HFF-Myc (cell line): ENCODE data around the gene XPNPEP3.
A peak's percentile ranks its signal among the peaks of the same experiment; 100 is the strongest.

Source experiments
- DNase-seq: peaks from one replicate; pipeline ENCODE4 v3.0.0-alpha.2; 2011; ENCODE audit warnings: low read depth; ENCODE audit errors: extremely low read depth
- H3K4me3 ChIP-seq: replicated peaks from 2 replicates; pipeline ENCODE4 v1.5.1; 2011; ENCODE audit warnings: low read depth, mild to moderate bottlenecking, control low read depth, low read length
- TF ChIP-seq, protein P1 (sequence below): IDR thresholded peaks from 2 replicates; pipeline ENCODE4 v1.5.1; 2012; ENCODE audit warnings: mild to moderate bottlenecking, low read depth, low read length, control low read depth; ENCODE audit errors: missing control alignments

XPNPEP3 gene

DNA sequence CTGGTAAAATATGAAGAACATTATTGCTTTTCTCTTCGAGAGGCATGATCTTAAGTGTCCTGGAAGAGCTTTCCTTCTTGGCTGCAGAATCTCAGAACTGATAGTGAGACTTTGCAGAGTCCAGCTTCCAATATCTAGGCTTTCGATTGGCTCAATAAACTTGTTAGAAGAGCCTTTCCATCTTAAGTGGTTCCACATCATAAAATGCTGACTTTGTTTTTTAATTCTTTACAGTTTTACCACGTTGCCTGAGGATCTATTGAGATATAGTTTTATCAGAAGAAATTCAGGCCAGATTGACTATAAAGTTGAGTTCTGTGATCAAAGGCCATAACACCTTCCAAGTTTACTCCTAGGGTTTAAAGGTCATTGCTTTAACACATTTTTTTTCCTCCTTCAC, 20.5 kb downstream of the XPNPEP3 start:
- TF ChIP-seq, protein P1, sequence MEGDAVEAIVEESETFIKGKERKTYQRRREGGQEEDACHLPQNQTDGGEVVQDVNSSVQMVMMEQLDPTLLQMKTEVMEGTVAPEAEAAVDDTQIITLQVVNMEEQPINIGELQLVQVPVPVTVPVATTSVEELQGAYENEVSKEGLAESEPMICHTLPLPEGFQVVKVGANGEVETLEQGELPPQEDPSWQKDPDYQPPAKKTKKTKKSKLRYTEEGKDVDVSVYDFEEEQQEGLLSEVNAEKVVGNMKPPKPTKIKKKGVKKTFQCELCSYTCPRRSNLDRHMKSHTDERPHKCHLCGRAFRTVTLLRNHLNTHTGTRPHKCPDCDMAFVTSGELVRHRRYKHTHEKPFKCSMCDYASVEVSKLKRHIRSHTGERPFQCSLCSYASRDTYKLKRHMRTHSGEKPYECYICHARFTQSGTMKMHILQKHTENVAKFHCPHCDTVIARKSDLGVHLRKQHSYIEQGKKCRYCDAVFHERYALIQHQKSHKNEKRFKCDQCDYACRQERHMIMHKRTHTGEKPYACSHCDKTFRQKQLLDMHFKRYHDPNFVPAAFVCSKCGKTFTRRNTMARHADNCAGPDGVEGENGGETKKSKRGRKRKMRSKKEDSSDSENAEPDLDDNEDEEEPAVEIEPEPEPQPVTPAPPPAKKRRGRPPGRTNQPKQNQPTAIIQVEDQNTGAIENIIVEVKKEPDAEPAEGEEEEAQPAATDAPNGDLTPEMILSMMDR = no peak
- H3K4me3 ChIP-seq = no peak overlapping the region
- DNase-seq = no peak

DNA sequence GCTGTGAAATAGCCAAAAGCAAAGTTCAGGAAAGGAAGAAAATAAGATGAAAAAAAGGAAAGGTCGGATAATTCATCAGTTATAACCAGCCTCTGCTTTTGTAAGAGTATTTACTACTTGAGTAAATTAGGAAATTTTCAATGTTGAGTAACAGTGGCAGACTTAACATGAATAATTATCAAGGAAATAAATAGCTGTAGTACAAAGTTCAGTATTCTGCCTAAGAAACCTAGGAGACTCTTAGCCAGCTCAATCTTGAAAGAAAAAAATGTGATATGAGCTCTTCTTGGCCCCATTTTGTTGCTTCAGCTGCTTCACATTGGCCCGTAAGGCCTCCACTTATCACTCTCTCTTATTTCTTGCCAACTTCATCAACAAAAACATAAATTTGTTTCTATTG, 22.0 kb downstream of the XPNPEP3 start:
- TF ChIP-seq, protein P1 = no peak
- no peak for DNase-seq
- H3K4me3 ChIP-seq = no peak overlapping the region

DNA sequence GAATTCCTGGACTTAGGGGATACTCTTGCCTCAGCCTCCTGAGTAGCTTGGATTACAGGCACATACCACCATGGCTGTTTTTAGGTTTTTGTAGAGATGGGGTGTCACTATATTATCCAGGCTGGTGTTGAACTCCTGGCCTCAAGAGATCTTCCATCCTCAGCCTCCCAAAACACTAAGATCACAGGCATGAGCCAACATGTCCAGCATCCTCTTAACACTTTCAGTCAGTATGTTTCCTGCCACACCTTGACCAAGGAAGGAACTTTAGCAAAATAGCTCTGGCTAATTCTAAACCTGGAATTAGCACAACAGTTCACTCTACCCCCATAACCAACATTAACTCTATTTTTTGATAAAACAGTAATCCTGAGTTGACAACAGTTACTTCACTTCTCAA, 32.2 kb downstream of the XPNPEP3 start:
- DNase-seq = no peak
- TF ChIP-seq, protein P1 = no peak
- H3K4me3 ChIP-seq = no peak overlapping the region

DNA sequence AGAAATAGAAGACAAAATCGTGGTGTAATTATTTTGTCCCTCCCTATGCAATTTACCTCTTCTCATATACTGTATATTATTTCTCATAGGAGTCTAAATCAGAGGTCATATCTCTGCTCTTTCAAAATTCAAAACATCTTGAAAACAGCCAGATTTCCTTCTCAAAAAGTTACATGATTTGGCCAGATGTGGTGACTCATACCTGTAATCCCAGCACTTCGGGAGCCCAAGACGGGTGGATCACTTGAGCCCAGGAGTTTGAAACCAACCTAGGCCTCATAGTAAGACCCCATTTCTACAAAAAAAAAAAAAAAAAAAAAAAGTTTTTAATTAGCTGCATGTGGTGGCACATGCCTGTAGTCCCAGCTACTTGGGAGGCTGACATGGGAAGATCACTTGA, 33.9 kb downstream of the XPNPEP3 start:
- DNase-seq = peak; percentile 65
- TF ChIP-seq, protein P1 = no peak
- H3K4me3 ChIP-seq = no peak overlapping the region

DNA sequence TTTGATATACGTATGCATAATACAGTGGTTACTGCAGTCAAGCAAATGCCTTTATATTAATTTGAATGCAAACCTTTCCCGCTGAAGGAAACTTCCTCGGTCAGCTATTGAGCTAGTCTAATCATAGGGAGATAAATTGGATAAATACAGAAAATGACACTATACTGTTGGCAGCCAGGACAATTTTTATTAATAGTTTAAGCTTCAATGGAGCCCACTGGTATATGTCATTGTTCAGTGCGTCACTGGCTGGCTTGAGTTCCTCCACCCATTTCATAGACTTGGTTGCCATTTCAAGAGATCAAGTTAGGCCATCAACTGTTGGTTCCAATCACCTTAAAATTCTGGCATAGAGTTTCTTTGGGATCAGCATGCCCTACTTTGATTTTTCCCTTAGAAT, 37.5 kb downstream of the XPNPEP3 start:
- no peak for DNase-seq
- TF ChIP-seq, protein P1 = no peak
- H3K4me3 ChIP-seq = no peak overlapping the region

DNA sequence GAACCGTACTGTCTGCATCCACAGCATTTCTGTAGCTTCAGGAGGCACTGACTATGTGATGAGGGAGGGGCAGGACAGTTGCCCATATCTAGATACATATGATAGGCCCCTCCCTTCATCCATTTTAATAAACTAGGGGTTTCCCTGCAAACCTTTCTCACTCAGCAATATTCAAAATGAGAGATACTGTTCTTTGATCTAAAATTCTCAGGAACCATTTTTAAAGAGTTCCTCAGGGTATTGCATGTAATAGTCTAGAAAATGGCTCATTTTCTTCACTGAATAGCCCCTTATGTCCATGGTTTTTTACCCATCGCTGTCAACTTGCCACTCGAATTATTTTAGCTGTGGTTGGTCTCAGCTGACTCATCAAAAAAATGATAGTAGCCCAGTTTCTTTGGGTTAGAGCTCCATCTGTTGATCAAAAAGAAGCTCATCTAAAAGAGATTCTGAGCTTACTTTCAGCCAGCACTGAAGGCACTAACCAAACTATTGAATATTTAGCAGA, 42.0 kb downstream of the XPNPEP3 start:
- DNase-seq = peak; percentile 39
- no peak overlapping the region for H3K4me3 ChIP-seq
- TF ChIP-seq, protein P1 = peak; percentile 57

DNA sequence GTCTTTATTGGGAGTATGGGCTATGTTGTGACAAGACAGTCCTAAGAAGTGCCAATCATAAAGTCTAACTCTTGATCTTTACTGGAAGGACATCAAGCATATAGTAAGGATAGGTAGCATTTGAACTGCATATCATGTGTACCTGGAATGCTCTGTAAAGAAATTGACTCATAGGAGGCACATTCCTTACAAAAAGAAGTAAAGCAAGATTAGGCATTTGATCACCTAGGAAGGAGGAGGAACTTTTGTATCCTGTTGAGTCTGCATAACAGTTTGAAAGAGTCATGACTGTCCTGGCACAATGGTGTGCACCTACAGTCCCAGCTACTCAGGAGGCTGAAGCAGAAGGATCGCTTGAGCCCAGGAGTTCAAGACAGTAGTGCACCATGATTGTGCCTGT, 47.2 kb downstream of the XPNPEP3 start:
- TF ChIP-seq, protein P1 = no peak
- H3K4me3 ChIP-seq = no peak overlapping the region
- no peak for DNase-seq
